Fibroblast of lung (primary cell): ENCODE measurements around the gene TBC1D5. TPM values are rescaled to one million over a fixed set of nuclear protein-coding genes. Genes with fewer than 3 reads are reported as not detected.

Experiments used
- DNase-seq, 2 donors: peaks; one replicate each; pipeline versions ENCODE4 v3.0.0 to v3.0.0-alpha.2; 2010; ENCODE audit warnings: low read depth in 2 of 2
- H2AFZ ChIP-seq: 2 replicates; pipeline ENCODE4 v1.5.1; 2012; ENCODE audit warnings: low read length, control low read depth, inconsistent platforms
- H3K27ac ChIP-seq: 2 replicates; pipeline ENCODE4 v1.5.1; 2011; ENCODE audit warnings: low read length, control low read depth; ENCODE audit not compliant: insufficient read depth
- H3K27me3 ChIP-seq: 2 replicates; pipeline ENCODE4 v1.5.1; 2011; ENCODE audit warnings: mild to moderate bottlenecking, low read length; ENCODE audit not compliant: control insufficient read depth, insufficient read depth
- H3K36me3 ChIP-seq: 2 replicates; pipeline ENCODE4 v1.5.1; 2011; ENCODE audit warnings: low read length; ENCODE audit not compliant: control insufficient read depth, insufficient read depth
- H3K4me1 ChIP-seq: 2 replicates; pipeline ENCODE4 v1.5.1; 2011; ENCODE audit warnings: low read length; ENCODE audit not compliant: control insufficient read depth, insufficient read depth; ENCODE audit errors: extremely low read depth
- H3K4me2 ChIP-seq: 2 replicates; pipeline ENCODE4 v1.5.1; 2011; ENCODE audit warnings: low read length, control low read depth; ENCODE audit not compliant: insufficient read depth; ENCODE audit errors: extremely low read depth
- H3K4me3 ChIP-seq, 4 experiments: fragments of 200-600 bp in 1 of 4; sonication (generic) in 1 of 4; replicated peaks in 1 of 4; 2 replicates each; pipeline ENCODE4 v1.5.1; 2011 to 2016; ENCODE audit warnings: low read length in 4 of 4, low read depth in 3 of 4, mild to moderate bottlenecking in 3 of 4, control low read depth in 2 of 4, inconsistent platforms in 1 of 4, mixed read lengths in 1 of 4; ENCODE audit not compliant: insufficient read depth in 1 of 4; ENCODE audit errors: control extremely low read depth in 1 of 4
- H3K79me2 ChIP-seq: 2 replicates; pipeline ENCODE4 v1.5.1; 2012; ENCODE audit warnings: mild to moderate bottlenecking, low read length, inconsistent platforms; ENCODE audit not compliant: control insufficient read depth, insufficient read depth
- H3K9ac ChIP-seq: 2 replicates; pipeline ENCODE4 v1.5.1; 2011; ENCODE audit warnings: mild to moderate bottlenecking, low read length, control low read depth; ENCODE audit not compliant: insufficient read depth
- H3K9me3 ChIP-seq: 2 replicates; pipeline ENCODE4 v1.5.1; 2012; ENCODE audit warnings: low read depth, low read length; ENCODE audit not compliant: control insufficient read depth, insufficient read depth
- H4K20me1 ChIP-seq: 2 replicates; pipeline ENCODE4 v1.5.1; 2011; ENCODE audit warnings: low read length; ENCODE audit not compliant: control insufficient read depth, insufficient read depth; ENCODE audit errors: extremely low read depth
- EZH2 ChIP-seq: IDR thresholded peaks from 2 replicates; pipeline ENCODE4 v1.5.1; 2012; ENCODE audit warnings: low read length, control low read depth, mild to moderate bottlenecking; ENCODE audit errors: missing control alignments
- polyA plus RNA-seq, 2 donors: library from polyadenylated mRNA; depleted of rRNA in 1 of 2; stranded (reverse) in 1 of 2; unstranded in 1 of 2; fragments of >200 nt; gene quantifications; 2 replicates each; pipeline ENCODE4 v1.2.1, GENCODE V29; 2011 to 2012; ENCODE audit warnings: missing spikeins in 1 of 2
- total RNA-seq: library from RNA; depleted of rRNA; stranded (reverse); fragments of >200 nt; gene quantifications from 2 replicates; pipeline ENCODE4 v1.2.1, GENCODE V29; 2014
- TF ChIP-seq, protein P1 (sequence below), 2 donors: IDR thresholded peaks in 1 of 2; conservative IDR thresholded peaks in 1 of 2; 1 replicate in 1 of 2; 2 replicates in 1 of 2; pipeline ENCODE4 v1.5.1; 2011 to 2012; ENCODE audit warnings: low read length in 2 of 2, control low read depth in 1 of 2, inconsistent platforms in 1 of 2, low read depth in 1 of 2, mild to moderate bottlenecking in 1 of 2

The TBC1D5 gene
- total and polyA plus RNA-seq, 2 donors (not counting 1 experiment from before 2014, with no cell fraction given), result 43.6 to 129 TPM

DNA sequence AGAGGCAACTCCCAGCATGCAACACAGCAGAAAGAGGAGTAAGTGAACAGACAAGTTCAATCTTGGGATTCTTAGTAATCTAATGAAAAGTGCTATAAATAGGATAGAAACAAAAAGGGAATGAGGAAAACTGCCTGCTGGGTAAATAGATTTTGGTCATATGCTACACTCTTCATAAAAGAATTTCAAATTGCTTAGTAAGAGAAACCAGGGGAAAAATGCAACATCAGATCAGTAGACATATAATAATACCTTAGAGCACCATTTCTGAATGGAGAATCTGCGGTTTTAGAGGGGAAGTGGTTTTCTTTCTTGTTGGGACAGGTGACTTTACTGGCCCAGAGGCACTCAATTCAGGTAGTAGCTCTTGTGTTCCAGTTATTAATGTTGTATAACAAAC is 13.4 kb upstream of the TBC1D5 start:
- Histone ChIP-seq H3K27ac (no peak overlapping the region), H4K20me1 (no peaks in the 10 kb centered on the region), H3K4me3 (no peak overlapping the region), H2AFZ (no peak overlapping the region), H3K4me1 (no peaks in the 10 kb centered on the region), H3K36me3 (no peaks in the 10 kb centered on the region), H3K9me3 (no peaks in the 10 kb centered on the region), H3K9ac (no peak overlapping the region), H3K27me3 (no peaks in the 10 kb centered on the region), H3K4me2 (no peak overlapping the region), H3K79me2 (no peaks in the 10 kb centered on the region)
- no peak for DNase-seq
- no peak for TF ChIP-seq EZH2
- TF ChIP-seq, protein P1, sequence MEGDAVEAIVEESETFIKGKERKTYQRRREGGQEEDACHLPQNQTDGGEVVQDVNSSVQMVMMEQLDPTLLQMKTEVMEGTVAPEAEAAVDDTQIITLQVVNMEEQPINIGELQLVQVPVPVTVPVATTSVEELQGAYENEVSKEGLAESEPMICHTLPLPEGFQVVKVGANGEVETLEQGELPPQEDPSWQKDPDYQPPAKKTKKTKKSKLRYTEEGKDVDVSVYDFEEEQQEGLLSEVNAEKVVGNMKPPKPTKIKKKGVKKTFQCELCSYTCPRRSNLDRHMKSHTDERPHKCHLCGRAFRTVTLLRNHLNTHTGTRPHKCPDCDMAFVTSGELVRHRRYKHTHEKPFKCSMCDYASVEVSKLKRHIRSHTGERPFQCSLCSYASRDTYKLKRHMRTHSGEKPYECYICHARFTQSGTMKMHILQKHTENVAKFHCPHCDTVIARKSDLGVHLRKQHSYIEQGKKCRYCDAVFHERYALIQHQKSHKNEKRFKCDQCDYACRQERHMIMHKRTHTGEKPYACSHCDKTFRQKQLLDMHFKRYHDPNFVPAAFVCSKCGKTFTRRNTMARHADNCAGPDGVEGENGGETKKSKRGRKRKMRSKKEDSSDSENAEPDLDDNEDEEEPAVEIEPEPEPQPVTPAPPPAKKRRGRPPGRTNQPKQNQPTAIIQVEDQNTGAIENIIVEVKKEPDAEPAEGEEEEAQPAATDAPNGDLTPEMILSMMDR (conservative IDR thresholded peaks at IDR 0.05 in 1 of 2, IDR thresholded peaks at IDR 0.05 in 1 of 2; ENCODE audit: low read depth in 1 of 2, low read length in 2 of 2), result no peak

DNA sequence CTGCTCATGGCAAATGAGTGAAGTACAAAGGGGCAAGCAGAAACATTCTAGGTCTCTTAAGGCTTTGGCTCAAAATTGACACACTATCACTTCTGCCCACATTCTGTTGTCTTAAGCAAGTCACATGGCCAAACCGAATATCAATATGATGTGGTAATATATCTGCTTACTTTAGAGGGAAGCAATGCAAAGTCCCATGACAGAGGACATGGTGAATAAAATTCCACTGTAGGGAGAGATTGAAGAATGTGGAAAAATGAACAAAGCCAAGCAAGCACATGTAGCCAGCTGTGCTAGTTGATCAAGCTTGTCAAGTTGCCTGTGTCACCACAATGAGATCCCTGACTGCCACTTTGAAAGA is 11.2 kb upstream of the TBC1D5 start:
- no peak overlapping the region for H2AFZ ChIP-seq
- no peak overlapping the region for H3K27ac ChIP-seq
- peak in 1 of 2 donors; percentile 24 for DNase-seq
- H3K4me3 ChIP-seq, result no peak overlapping the region
- no peaks in the 10 kb centered on the region for H3K9me3 ChIP-seq
- H3K9ac ChIP-seq, result no peak overlapping the region
- H4K20me1 ChIP-seq, result no peaks in the 10 kb centered on the region
- no peak for TF ChIP-seq EZH2
- TF ChIP-seq, protein P1 (conservative IDR thresholded peaks at IDR 0.05 in 1 of 2, IDR thresholded peaks at IDR 0.05 in 1 of 2; ENCODE audit: low read depth in 1 of 2, low read length in 2 of 2), result no peak
- H3K27me3 ChIP-seq, result no peaks in the 10 kb centered on the region
- no peaks in the 10 kb centered on the region for H3K36me3 ChIP-seq
- no peaks in the 10 kb centered on the region for H3K79me2 ChIP-seq
- H3K4me1 ChIP-seq, result no peaks in the 10 kb centered on the region
- no peak overlapping the region for H3K4me2 ChIP-seq

DNA sequence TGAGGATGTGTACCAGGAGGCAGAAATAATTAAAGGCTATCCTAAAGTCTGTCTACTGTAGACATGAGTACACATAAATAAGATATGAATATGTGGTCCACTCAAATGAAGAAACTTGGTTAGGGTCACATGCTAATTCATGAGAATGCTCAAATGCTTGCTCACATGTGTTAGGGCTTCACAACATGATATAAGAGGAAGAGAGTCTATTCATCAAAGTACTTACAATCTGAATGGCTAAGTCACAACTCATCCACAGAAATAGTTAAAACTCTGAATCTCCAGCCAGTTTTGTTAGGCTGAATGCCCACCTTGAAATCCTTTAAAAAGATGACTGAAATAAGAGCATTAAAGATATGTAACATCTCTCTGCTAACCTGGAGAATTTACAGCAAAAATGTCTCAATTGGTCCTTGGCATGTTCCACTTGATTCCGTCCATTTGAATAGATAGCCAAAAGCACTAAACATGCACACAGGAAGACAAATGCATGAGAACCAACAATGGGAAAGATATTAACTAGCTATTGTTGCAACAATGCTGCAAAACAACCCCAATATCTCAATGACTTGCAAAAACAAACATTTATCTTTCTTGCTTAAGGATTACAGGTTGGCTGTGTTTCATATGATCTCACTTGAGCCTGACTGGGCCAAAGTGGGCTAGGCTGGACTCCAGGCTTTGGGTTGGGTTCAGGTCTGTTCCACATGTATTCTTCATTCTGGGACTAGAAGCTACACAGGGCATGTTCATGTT is 10.6 kb upstream of the TBC1D5 start:
- Histone ChIP-seq H3K4me1 (no peaks in the 10 kb centered on the region), H3K9ac (no peak overlapping the region), H3K27me3 (no peaks in the 10 kb centered on the region), H3K79me2 (no peaks in the 10 kb centered on the region), H3K4me3 (no peak overlapping the region), H3K9me3 (no peaks in the 10 kb centered on the region), H2AFZ (no peak overlapping the region), H3K4me2 (no peak overlapping the region), H4K20me1 (no peaks in the 10 kb centered on the region), H3K27ac (no peak overlapping the region), H3K36me3 (no peaks in the 10 kb centered on the region)
- TF ChIP-seq EZH2, result no peak
- TF ChIP-seq, protein P1 (conservative IDR thresholded peaks at IDR 0.05 in 1 of 2, IDR thresholded peaks at IDR 0.05 in 1 of 2; ENCODE audit: low read depth in 1 of 2, low read length in 2 of 2), result no peak
- no peak for DNase-seq
